ENCODE measurements around the gene MARCHF5. TPM values are rescaled to one million over a fixed set of nuclear protein-coding genes. Genes with fewer than 3 reads are reported as not detected.

MARCHF5 gene
- total and polyA plus RNA-seq, 4 donors, result 9.7 to 18.4 (median 16.5) TPM

- no peaks in the 10 kb centered on the region for H3K9me3 ChIP-seq (ENCODE audit: control insufficient read depth in 4 of 4, low read length in 3 of 4)
Measured at GRCh38 chr10:92244796-92245195, 46.2 kb upstream of the MARCHF5 start.

DNA sequence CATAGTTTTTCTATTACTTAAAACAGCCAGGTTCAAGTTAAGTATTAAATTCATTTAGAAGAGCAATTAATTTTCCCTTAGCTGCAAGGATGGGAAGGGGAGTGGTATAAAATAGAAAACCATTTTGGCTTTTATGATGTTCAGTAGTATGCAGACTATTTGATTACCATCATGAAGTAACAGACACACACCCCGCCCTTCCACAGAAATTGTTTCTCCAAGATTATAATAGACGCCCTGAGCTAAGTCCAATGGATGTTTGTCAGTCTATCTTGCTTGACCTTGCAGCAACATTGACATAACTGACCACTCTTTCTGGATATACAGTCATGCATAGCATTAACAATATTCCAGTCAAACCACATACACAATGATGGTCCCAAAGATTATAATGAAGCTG, 42.4 kb upstream of the MARCHF5 start:
- Histone ChIP-seq H3K9me3 (ENCODE audit: control insufficient read depth in 4 of 4, low read length in 3 of 4) (no peaks in the 10 kb centered on the region), H3K4me1 (ENCODE audit: control insufficient read depth in 4 of 4, insufficient read depth in 4 of 4, low read length in 3 of 4) (peaks cover 0 to 2% (median 0%) of the 10 kb centered on the region in 4 donors), H3K36me3 (ENCODE audit: control insufficient read depth in 4 of 4, insufficient read depth in 3 of 4, low read depth in 1 of 4, low read length in 3 of 4) (no peaks in the 10 kb centered on the region), H3K27ac (ENCODE audit: low read depth in 1 of 2, low read length in 2 of 2) (no peak overlapping the region), H3K9ac (ENCODE audit: low read depth in 1 of 2, low read length in 2 of 2) (no peak overlapping the region), H3K4me3 (ENCODE audit: low read depth in 1 of 3, low read length in 3 of 3) (no peak overlapping the region), H3K27me3 (ENCODE audit: control insufficient read depth in 4 of 4, insufficient read depth in 4 of 4, low read length in 3 of 4) (no peaks in the 10 kb centered on the region)
- WGBS, result 91% methylated on average over 2 of the region's 2 CpGs
- DNase-seq (ENCODE audit: low spot score), result no peak
- no peak for TF ChIP-seq YY1 (IDR thresholded peaks at IDR 0.05)
- TF ChIP-seq FOXA2 (IDR thresholded peaks at IDR 0.05), result no peak
- TF ChIP-seq, protein P1, sequence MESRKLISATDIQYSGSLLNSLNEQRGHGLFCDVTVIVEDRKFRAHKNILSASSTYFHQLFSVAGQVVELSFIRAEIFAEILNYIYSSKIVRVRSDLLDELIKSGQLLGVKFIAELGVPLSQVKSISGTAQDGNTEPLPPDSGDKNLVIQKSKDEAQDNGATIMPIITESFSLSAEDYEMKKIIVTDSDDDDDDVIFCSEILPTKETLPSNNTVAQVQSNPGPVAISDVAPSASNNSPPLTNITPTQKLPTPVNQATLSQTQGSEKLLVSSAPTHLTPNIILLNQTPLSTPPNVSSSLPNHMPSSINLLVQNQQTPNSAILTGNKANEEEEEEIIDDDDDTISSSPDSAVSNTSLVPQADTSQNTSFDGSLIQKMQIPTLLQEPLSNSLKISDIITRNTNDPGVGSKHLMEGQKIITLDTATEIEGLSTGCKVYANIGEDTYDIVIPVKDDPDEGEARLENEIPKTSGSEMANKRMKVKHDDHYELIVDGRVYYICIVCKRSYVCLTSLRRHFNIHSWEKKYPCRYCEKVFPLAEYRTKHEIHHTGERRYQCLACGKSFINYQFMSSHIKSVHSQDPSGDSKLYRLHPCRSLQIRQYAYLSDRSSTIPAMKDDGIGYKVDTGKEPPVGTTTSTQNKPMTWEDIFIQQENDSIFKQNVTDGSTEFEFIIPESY (IDR thresholded peaks at IDR 0.05), result no peak
- TF ChIP-seq ATF3 (IDR thresholded peaks at IDR 0.05), result no peak
- no peak for TF ChIP-seq RXRA (IDR thresholded peaks at IDR 0.05)
- no peak for TF ChIP-seq TAF1 (conservative IDR thresholded peaks at IDR 0.05)
- TF ChIP-seq FOXA1 (IDR thresholded peaks at IDR 0.05), result no peak
- no peak for TF ChIP-seq JUND (IDR thresholded peaks at IDR 0.05)
- TF ChIP-seq, protein P2, sequence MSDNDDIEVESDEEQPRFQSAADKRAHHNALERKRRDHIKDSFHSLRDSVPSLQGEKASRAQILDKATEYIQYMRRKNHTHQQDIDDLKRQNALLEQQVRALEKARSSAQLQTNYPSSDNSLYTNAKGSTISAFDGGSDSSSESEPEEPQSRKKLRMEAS (IDR thresholded peaks at IDR 0.05), result no peak
- TF ChIP-seq NR2F2 (IDR thresholded peaks at IDR 0.05), result no peak
- no peak for TF ChIP-seq HNF4A (conservative IDR thresholded peaks at IDR 0.05)
- TF ChIP-seq EGR1 (IDR thresholded peaks at IDR 0.05; ENCODE audit: low read depth in 2 of 2), result no peak
- no peak for TF ChIP-seq SP1 (IDR thresholded peaks at IDR 0.05)
- no peak for TF ChIP-seq GABPA (IDR thresholded peaks at IDR 0.05 in 1 of 2, conservative IDR thresholded peaks at IDR 0.05 in 1 of 2)

More at GRCh38 chr10:92244796-92245195, 46.2 kb upstream of the MARCHF5 start:
- WGBS, result 96% methylated on average over 3 of the region's 3 CpGs
- Histone ChIP-seq H3K27ac (ENCODE audit: low read depth in 1 of 2, low read length in 2 of 2) (no peak overlapping the region), H3K4me3 (ENCODE audit: low read depth in 1 of 3, low read length in 3 of 3) (no peak overlapping the region), H3K36me3 (ENCODE audit: control insufficient read depth in 4 of 4, insufficient read depth in 3 of 4, low read depth in 1 of 4, low read length in 3 of 4) (no peaks in the 10 kb centered on the region), H3K4me1 (ENCODE audit: control insufficient read depth in 4 of 4, insufficient read depth in 4 of 4, low read length in 3 of 4) (peaks cover 0 to 27% (median 15%) of the 10 kb centered on the region in 4 donors), H3K9ac (ENCODE audit: low read depth in 1 of 2, low read length in 2 of 2) (no peak overlapping the region), H3K27me3 (ENCODE audit: control insufficient read depth in 4 of 4, insufficient read depth in 4 of 4, low read length in 3 of 4) (no peaks in the 10 kb centered on the region)
- TF ChIP-seq NR2F2 (IDR thresholded peaks at IDR 0.05) (no peak), HNF4G (IDR thresholded peaks at IDR 0.05) (no peak), GABPA (IDR thresholded peaks at IDR 0.05 in 1 of 2, conservative IDR thresholded peaks at IDR 0.05 in 1 of 2) (no peak), EGR1 (IDR thresholded peaks at IDR 0.05; ENCODE audit: low read depth in 2 of 2) (no peak), RAD21 (IDR thresholded peaks at IDR 0.05) (no peak), FOXA2 (IDR thresholded peaks at IDR 0.05) (no peak)
- TF ChIP-seq, protein P1 (IDR thresholded peaks at IDR 0.05), result no peak
- TF ChIP-seq, protein P3, sequence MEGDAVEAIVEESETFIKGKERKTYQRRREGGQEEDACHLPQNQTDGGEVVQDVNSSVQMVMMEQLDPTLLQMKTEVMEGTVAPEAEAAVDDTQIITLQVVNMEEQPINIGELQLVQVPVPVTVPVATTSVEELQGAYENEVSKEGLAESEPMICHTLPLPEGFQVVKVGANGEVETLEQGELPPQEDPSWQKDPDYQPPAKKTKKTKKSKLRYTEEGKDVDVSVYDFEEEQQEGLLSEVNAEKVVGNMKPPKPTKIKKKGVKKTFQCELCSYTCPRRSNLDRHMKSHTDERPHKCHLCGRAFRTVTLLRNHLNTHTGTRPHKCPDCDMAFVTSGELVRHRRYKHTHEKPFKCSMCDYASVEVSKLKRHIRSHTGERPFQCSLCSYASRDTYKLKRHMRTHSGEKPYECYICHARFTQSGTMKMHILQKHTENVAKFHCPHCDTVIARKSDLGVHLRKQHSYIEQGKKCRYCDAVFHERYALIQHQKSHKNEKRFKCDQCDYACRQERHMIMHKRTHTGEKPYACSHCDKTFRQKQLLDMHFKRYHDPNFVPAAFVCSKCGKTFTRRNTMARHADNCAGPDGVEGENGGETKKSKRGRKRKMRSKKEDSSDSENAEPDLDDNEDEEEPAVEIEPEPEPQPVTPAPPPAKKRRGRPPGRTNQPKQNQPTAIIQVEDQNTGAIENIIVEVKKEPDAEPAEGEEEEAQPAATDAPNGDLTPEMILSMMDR (IDR thresholded peaks at IDR 0.05; ENCODE audit: low read depth, low read length, missing input control), result no peak
- TF ChIP-seq, protein P4, sequence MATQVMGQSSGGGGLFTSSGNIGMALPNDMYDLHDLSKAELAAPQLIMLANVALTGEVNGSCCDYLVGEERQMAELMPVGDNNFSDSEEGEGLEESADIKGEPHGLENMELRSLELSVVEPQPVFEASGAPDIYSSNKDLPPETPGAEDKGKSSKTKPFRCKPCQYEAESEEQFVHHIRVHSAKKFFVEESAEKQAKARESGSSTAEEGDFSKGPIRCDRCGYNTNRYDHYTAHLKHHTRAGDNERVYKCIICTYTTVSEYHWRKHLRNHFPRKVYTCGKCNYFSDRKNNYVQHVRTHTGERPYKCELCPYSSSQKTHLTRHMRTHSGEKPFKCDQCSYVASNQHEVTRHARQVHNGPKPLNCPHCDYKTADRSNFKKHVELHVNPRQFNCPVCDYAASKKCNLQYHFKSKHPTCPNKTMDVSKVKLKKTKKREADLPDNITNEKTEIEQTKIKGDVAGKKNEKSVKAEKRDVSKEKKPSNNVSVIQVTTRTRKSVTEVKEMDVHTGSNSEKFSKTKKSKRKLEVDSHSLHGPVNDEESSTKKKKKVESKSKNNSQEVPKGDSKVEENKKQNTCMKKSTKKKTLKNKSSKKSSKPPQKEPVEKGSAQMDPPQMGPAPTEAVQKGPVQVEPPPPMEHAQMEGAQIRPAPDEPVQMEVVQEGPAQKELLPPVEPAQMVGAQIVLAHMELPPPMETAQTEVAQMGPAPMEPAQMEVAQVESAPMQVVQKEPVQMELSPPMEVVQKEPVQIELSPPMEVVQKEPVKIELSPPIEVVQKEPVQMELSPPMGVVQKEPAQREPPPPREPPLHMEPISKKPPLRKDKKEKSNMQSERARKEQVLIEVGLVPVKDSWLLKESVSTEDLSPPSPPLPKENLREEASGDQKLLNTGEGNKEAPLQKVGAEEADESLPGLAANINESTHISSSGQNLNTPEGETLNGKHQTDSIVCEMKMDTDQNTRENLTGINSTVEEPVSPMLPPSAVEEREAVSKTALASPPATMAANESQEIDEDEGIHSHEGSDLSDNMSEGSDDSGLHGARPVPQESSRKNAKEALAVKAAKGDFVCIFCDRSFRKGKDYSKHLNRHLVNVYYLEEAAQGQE (IDR thresholded peaks at IDR 0.05), result no peak
- no peak for DNase-seq (ENCODE audit: low spot score)

Measured in liver (tissue), 9 donors.